GM23338 (cell line): ENCODE results near the gene UMODL1. TPM values are rescaled to one million over a fixed set of nuclear protein-coding genes. Genes with fewer than 3 reads are reported as not detected.

ENCODE experiments used
- ATAC-seq: fragments of 200-7000 bp; cut with Tn5 transposase; 3 replicates; pipeline ENCODE4 v1.9.1; 2020
- DNase-seq: peaks from one replicate; pipeline ENCODE4 v3.0.0-alpha.2; 2015; ENCODE audit warnings: low spot score
- H2AFZ ChIP-seq: fragments of 200-600 bp; sonication (generic); 2 replicates; pipeline ENCODE4 v1.8.0; 2016; ENCODE audit warnings: antibody characterized with exemption, mild to moderate bottlenecking, moderate library complexity
- H3F3A ChIP-seq: fragments of 200-600 bp; sonication (generic); replicated peaks from 2 replicates; pipeline ENCODE4 v1.8.0; 2017; ENCODE audit warnings: antibody characterized with exemption, mixed run types, low read depth
- H3K27ac ChIP-seq: fragments of 200-600 bp; sonication (generic); 2 replicates; pipeline ENCODE4 v1.6.1; 2016; ENCODE audit warnings: low read depth
- H3K27me3 ChIP-seq: fragments of 200-600 bp; sonication (generic); 2 replicates; pipeline ENCODE4 v1.8.0; 2016; ENCODE audit warnings: mild to moderate bottlenecking, mixed run types, moderate library complexity; ENCODE audit not compliant: insufficient read depth
- H3K36me3 ChIP-seq: fragments of 200-600 bp; sonication (generic); 2 replicates; pipeline ENCODE4 v1.8.0; 2016; ENCODE audit warnings: mild to moderate bottlenecking; ENCODE audit not compliant: insufficient read depth
- H3K4me1 ChIP-seq: fragments of 200-600 bp; sonication (generic); 2 replicates; pipeline ENCODE4 v1.8.0; 2016; ENCODE audit warnings: mild to moderate bottlenecking, moderate library complexity; ENCODE audit not compliant: insufficient read depth
- H3K4me2 ChIP-seq: fragments of 200-600 bp; sonication (generic); 2 replicates; pipeline ENCODE4 v1.7.1; 2017; ENCODE audit warnings: mixed run types
- H3K4me3 ChIP-seq: fragments of 200-600 bp; sonication (generic); 2 replicates; pipeline ENCODE4 v1.6.1; 2016; ENCODE audit warnings: mixed run types
- H3K79me2 ChIP-seq: fragments of 200-600 bp; sonication (generic); replicated peaks from 2 replicates; pipeline ENCODE4 v1.8.0; 2017; ENCODE audit warnings: mild to moderate bottlenecking; ENCODE audit not compliant: insufficient read depth
- H3K9me2 ChIP-seq: fragments of 200-600 bp; sonication (generic); 2 replicates; pipeline ENCODE4 v1.8.0; 2017; ENCODE audit not compliant: insufficient read depth
- H4K20me1 ChIP-seq: fragments of 200-600 bp; sonication (generic); replicated peaks from 2 replicates; pipeline ENCODE4 v1.8.0; 2017; ENCODE audit warnings: mild to moderate bottlenecking; ENCODE audit not compliant: insufficient read depth
- H3K27ac Mint-ChIP-seq: 2 replicates; pipeline ENCODE4 v1.8.0; 2020; ENCODE audit warnings: inconsistent platforms, mild to moderate bottlenecking, moderate library complexity, mixed read lengths
- H3K27me3 Mint-ChIP-seq: 3 replicates; pipeline ENCODE4 v1.8.0; 2022; ENCODE audit warnings: low read depth, mild to moderate bottlenecking, moderate library complexity, mixed read lengths, inconsistent platforms; ENCODE audit not compliant: insufficient read depth, poor library complexity
- H3K36me3 Mint-ChIP-seq: 3 replicates; pipeline ENCODE4 v1.8.0; 2021; ENCODE audit warnings: low read depth, mild to moderate bottlenecking, inconsistent platforms, moderate library complexity, mixed read lengths
- H3K4me1 Mint-ChIP-seq: 3 replicates; pipeline ENCODE4 v1.8.0; 2020; ENCODE audit warnings: mild to moderate bottlenecking, inconsistent platforms, mixed read lengths
- H3K4me3 Mint-ChIP-seq: 3 replicates; pipeline ENCODE4 v1.8.0; 2021; ENCODE audit warnings: moderate library complexity, mild to moderate bottlenecking, inconsistent platforms, mixed read lengths
- H3K9me3 Mint-ChIP-seq: 3 replicates; pipeline ENCODE4 v1.8.0; 2020; ENCODE audit warnings: moderate library complexity, mild to moderate bottlenecking, inconsistent platforms, mixed read lengths
- CREB1 ChIP-seq: fragments of 250-450 bp; sonication (Bioruptor Pico); IDR thresholded peaks from 2 replicates; pipeline ENCODE4 v1.5.0; 2020; ENCODE audit warnings: low read depth, mild to moderate bottlenecking, moderate library complexity
- EZH2 ChIP-seq: fragments of 200-600 bp; sonication (generic); IDR thresholded peaks from one replicate; pipeline ENCODE4 v1.8.0; 2017; ENCODE audit warnings: antibody characterized with exemption, mild to moderate bottlenecking, low read depth; ENCODE audit not compliant: unreplicated experiment
- EZH2phosphoT487 ChIP-seq: fragments of 200-600 bp; sonication (generic); IDR thresholded peaks from one replicate; pipeline ENCODE4 v1.8.1; 2018; ENCODE audit warnings: antibody characterized with exemption; ENCODE audit not compliant: unreplicated experiment
- POLR2AphosphoS5 ChIP-seq: IDR thresholded peaks from 2 replicates; pipeline ENCODE4 v1.6.1; 2016; ENCODE audit warnings: antibody characterized with exemption, low read depth
- polyA plus RNA-seq: library from polyadenylated mRNA; unstranded; fragments of >200 nt; fragmentation: Nextera tagmentation; extraction: Ambion mirVana; gene quantifications from 2 replicates; pipeline ENCODE4 v1.2.1, GENCODE V29; 2016
- total RNA-seq: library from RNA; depleted of rRNA; stranded (reverse); fragments of >200 nt; shearing (Covaris generic); gene quantifications from 2 replicates; pipeline ENCODE4 v1.2.3, GENCODE V29; 2014
- TF ChIP-seq, protein P1 (sequence below), 2 experiments: fragments of 200-600 bp in 1 of 2; sonication (generic) in 1 of 2; conservative IDR thresholded peaks; 2 replicates each; pipeline versions ENCODE4 v1.5.1 to v1.6.1; 2016 to 2017; ENCODE audit warnings: antibody characterized with exemption in 2 of 2, low read depth in 2 of 2, mild to moderate bottlenecking in 2 of 2, moderate library complexity in 1 of 2
- TF ChIP-seq, protein P2 (sequence below): IDR thresholded peaks from one replicate; pipeline ENCODE4 v1.6.1; 2018; ENCODE audit warnings: antibody characterized with exemption; ENCODE audit not compliant: unreplicated experiment

Gene UMODL1
- total and polyA plus RNA-seq, 2 experiments from 2014 or later: not detected

DNA sequence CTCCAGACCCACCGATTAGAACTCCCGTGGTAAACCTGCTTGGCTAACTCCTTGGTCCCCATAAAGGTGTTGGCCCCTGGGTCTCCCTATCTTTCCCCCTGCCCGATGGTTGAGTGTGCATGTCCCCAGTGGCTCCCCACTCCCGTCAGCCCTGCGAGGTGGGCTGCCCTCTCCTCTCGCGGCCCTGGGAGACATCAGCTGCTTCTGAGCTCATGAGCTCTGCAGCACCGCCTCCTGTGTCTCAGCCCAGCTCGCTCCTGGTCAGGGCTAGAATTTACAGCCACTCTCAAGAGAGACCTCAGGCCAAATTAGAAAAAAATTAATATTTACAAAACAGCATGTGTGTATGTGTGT is 45.1 kb upstream of the UMODL1 start (continued):
- TF ChIP-seq, protein P1, sequence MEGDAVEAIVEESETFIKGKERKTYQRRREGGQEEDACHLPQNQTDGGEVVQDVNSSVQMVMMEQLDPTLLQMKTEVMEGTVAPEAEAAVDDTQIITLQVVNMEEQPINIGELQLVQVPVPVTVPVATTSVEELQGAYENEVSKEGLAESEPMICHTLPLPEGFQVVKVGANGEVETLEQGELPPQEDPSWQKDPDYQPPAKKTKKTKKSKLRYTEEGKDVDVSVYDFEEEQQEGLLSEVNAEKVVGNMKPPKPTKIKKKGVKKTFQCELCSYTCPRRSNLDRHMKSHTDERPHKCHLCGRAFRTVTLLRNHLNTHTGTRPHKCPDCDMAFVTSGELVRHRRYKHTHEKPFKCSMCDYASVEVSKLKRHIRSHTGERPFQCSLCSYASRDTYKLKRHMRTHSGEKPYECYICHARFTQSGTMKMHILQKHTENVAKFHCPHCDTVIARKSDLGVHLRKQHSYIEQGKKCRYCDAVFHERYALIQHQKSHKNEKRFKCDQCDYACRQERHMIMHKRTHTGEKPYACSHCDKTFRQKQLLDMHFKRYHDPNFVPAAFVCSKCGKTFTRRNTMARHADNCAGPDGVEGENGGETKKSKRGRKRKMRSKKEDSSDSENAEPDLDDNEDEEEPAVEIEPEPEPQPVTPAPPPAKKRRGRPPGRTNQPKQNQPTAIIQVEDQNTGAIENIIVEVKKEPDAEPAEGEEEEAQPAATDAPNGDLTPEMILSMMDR (conservative IDR thresholded peaks at IDR 0.05; ENCODE audit: low read depth in 2 of 2): no peak

DNA sequence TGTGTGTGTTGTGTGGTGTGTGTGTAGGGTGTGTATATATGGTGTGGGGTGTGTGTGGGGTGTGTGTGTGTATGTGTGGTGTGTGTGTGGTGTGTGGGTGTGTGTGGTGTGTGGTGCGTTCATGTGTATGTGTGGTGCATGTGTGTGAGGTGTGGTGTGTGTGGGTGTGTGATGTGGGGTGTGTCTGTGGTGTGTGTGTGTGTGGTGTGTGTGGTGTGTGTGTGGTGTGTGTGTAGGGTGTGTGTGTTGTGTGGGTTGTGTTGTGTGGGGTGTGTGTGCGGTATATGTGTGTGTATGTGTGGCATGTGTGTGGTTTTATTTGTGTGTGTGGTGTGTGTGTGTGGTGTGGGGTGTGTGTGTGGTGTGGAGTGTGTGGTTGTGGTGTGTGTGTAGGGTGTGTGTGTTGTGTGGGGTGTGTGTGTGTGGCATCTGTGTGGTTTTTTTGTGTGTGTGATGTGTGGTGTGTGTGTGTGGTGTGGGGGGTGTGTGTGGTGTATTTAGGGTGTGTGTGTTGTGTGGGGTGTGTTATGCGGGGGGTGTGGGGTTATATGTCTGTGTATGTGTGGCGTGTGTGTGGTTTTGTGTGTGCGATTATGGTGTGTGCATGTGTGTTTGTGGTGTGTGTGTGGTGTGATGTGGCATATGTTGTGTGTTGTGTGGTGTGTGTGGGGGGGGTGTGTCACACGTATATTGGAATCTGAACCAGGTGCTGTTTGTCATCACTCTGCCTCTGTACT is 43.9 kb upstream of the UMODL1 start:
- Mint-ChIP-seq H3K27ac (no peak overlapping the region), H3K36me3 (no peaks in the 10 kb centered on the region), H3K4me3 (no peak overlapping the region), H3K9me3 (no peaks in the 10 kb centered on the region), H3K4me1 (peaks cover 4% of the 10 kb centered on the region), H3K27me3 (peaks cover 14% of the 10 kb centered on the region)
- no peaks in the 10 kb centered on the region for H3K27me3 ChIP-seq
- DNase-seq (no peak), ATAC-seq (no peak)
- TF ChIP-seq CREB1 (CRISPR knock-in tag) (no peak), EZH2phosphoT487 (no peak), EZH2 (no peak), POLR2AphosphoS5 (no peak)
- TF ChIP-seq, protein P2, sequence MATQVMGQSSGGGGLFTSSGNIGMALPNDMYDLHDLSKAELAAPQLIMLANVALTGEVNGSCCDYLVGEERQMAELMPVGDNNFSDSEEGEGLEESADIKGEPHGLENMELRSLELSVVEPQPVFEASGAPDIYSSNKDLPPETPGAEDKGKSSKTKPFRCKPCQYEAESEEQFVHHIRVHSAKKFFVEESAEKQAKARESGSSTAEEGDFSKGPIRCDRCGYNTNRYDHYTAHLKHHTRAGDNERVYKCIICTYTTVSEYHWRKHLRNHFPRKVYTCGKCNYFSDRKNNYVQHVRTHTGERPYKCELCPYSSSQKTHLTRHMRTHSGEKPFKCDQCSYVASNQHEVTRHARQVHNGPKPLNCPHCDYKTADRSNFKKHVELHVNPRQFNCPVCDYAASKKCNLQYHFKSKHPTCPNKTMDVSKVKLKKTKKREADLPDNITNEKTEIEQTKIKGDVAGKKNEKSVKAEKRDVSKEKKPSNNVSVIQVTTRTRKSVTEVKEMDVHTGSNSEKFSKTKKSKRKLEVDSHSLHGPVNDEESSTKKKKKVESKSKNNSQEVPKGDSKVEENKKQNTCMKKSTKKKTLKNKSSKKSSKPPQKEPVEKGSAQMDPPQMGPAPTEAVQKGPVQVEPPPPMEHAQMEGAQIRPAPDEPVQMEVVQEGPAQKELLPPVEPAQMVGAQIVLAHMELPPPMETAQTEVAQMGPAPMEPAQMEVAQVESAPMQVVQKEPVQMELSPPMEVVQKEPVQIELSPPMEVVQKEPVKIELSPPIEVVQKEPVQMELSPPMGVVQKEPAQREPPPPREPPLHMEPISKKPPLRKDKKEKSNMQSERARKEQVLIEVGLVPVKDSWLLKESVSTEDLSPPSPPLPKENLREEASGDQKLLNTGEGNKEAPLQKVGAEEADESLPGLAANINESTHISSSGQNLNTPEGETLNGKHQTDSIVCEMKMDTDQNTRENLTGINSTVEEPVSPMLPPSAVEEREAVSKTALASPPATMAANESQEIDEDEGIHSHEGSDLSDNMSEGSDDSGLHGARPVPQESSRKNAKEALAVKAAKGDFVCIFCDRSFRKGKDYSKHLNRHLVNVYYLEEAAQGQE: no peak
- no peak overlapping the region for H2AFZ ChIP-seq
- no peak overlapping the region for H3K27ac ChIP-seq
- H3K4me3 ChIP-seq: no peak overlapping the region
- H3K4me1 ChIP-seq: 0 out of 2 replicates have a peak, but pooled peaks cover under 1% of the 10 kb centered on the region
- H3F3A ChIP-seq: no peaks in the 10 kb centered on the region
- H3K4me2 ChIP-seq: no peak overlapping the region
- H3K9me2 ChIP-seq: no peaks in the 10 kb centered on the region
- H4K20me1 ChIP-seq: no peaks in the 10 kb centered on the region
- no peaks in the 10 kb centered on the region for H3K36me3 ChIP-seq
- H3K79me2 ChIP-seq: no peaks in the 10 kb centered on the region
